Activated B cell treated with CpG ODN at 0.5 μM for 24 hours (primary cell): ENCODE data around the gene SMIM3. TPM values are rescaled to one million over a fixed set of nuclear protein-coding genes. Genes with fewer than 3 reads are reported as not detected.

Experiments used
- ATAC-seq: fragments of 200-7000 bp; cut with Tn5 transposase; one replicate; pipeline ENCODE4 v1.10.0; 2021; ENCODE audit warnings: low read depth, mild to moderate bottlenecking, moderate library complexity
- CTCF ChIA-PET: fragments of 350-600 bp; sonication (Branson Sonifier 250); formaldehyde crosslinking; loops from one replicate; lab custom pipeline; 2021; ENCODE audit warnings: antibody characterized with exemption; lab: Charles Lee
- POLR2A ChIA-PET: fragments of 350-600 bp; sonication (Branson Sonifier 250); formaldehyde crosslinking; loops from one replicate; lab custom pipeline; 2021; ENCODE audit warnings: antibody characterized with exemption; lab: Charles Lee
- DNase-seq: peaks from one replicate; pipeline ENCODE4 v3.0.0; 2022
- H3K27ac Mint-ChIP-seq: one replicate; pipeline ENCODE4 v1.8.0; 2020; ENCODE audit warnings: mixed read lengths
- H3K27me3 Mint-ChIP-seq: one replicate; pipeline ENCODE4 v1.8.0; 2021; ENCODE audit warnings: mixed read lengths
- H3K36me3 Mint-ChIP-seq: one replicate; pipeline ENCODE4 v1.8.0; 2021; ENCODE audit warnings: low read depth, mixed read lengths
- H3K4me1 Mint-ChIP-seq: one replicate; pipeline ENCODE4 v1.8.0; 2021; ENCODE audit warnings: mixed read lengths
- H3K4me3 Mint-ChIP-seq: one replicate; pipeline ENCODE4 v1.8.0; 2020; ENCODE audit warnings: mild to moderate bottlenecking, mixed read lengths
- H3K9me3 Mint-ChIP-seq: one replicate; pipeline ENCODE4 v1.8.0; 2020; ENCODE audit warnings: mixed read lengths
- CTCF ChIP-seq: fragments of 200-600 bp; IDR thresholded peaks from one replicate; pipeline ENCODE4 v1.8.0; 2022; ENCODE audit warnings: antibody characterized with exemption, mild to moderate bottlenecking
- intact Hi-C: fragments of 100-400 bp; cut with micrococcal nuclease; formaldehyde crosslinking; loops from one replicate; pipeline ENCODE4 v1.15.1; 2024
- total RNA-seq: library from RNA; stranded (reverse); gene quantifications from 2 replicates; pipeline ENCODE4 v1.2.3, GENCODE V29; 2022

Gene SMIM3
- total RNA-seq, 1 donor from 2014 or later = 0.22 TPM

- TF ChIP-seq CTCF = no peak
- no peak overlapping the region for H3K4me3 Mint-ChIP-seq
- peaks cover 4% of the 10 kb centered on the region for H3K4me1 Mint-ChIP-seq
- intact Hi-C loops = no loop called here
- no peaks in the 10 kb centered on the region for H3K36me3 Mint-ChIP-seq
- H3K27me3 Mint-ChIP-seq = peaks cover 25% of the 10 kb centered on the region
- CTCF ChIA-PET = no interaction called here
- H3K27ac Mint-ChIP-seq = no peak overlapping the region
- H3K9me3 Mint-ChIP-seq = no peaks in the 10 kb centered on the region
- POLR2A ChIA-PET = no interaction called here
- ATAC-seq (no peak), DNase-seq (no peak)
These were observed 16.4 kb downstream of the SMIM3 start for GRCh38 chr5:150794927-150795326.

GRCh38 chr5:150797384-150797783 lies 18.8 kb downstream of the SMIM3 start:
- Mint-ChIP-seq H3K9me3 (no peaks in the 10 kb centered on the region), H3K27me3 (peaks cover 14% of the 10 kb centered on the region), H3K4me1 (no peaks in the 10 kb centered on the region), H3K36me3 (no peaks in the 10 kb centered on the region), H3K27ac (no peak overlapping the region), H3K4me3 (no peak overlapping the region)
- CTCF ChIA-PET = interaction anchor here (1.6 kb wide), 1 partner anchor 50 kb away, joined by 5 read pairs; no protein-coding TSS in a partner anchor
- POLR2A ChIA-PET = no interaction called here
- DNase-seq = no peak
- TF ChIP-seq CTCF = no peak
- no peak for ATAC-seq
- intact Hi-C loops = no loop called here

- no peaks in the 10 kb centered on the region for H3K4me1 Mint-ChIP-seq
- H3K27me3 Mint-ChIP-seq = peaks cover 18% of the 10 kb centered on the region
- TF ChIP-seq CTCF = no peak
- ATAC-seq (no peak), DNase-seq (no peak)
- no peak overlapping the region for H3K4me3 Mint-ChIP-seq
- H3K36me3 Mint-ChIP-seq = no peaks in the 10 kb centered on the region
- ChIA-PET CTCF (interaction anchor here (0.8 to 3.3 kb wide), 11 partner anchors 17 to 515 kb away, joined by 3 to 52 read pairs (median 4); partner anchors contain the start of gene IRGM), POLR2A (interaction anchor here (0.6 to 0.7 kb wide), 2 partner anchors 46 to 441 kb away, joined by 3 read pairs; no protein-coding TSS in a partner anchor)
- no peaks in the 10 kb centered on the region for H3K9me3 Mint-ChIP-seq
- intact Hi-C loops = loop anchor here (1.0 to 5.0 kb wide), 7 partner anchors 46 to 851 kb away; no protein-coding TSS in a partner anchor
- no peak overlapping the region for H3K27ac Mint-ChIP-seq
These were observed 22.8 kb downstream of the SMIM3 start for GRCh38 chr5:150801117-150801927.

GRCh38 chr5:150804388-150804787 lies 25.8 kb downstream of the SMIM3 start:
- ChIA-PET POLR2A (interaction anchor here (0.7 kb wide), 1 partner anchor 318 kb away, joined by 3 read pairs; no protein-coding TSS in a partner anchor), CTCF (interaction anchor here (0.7 to 2.6 kb wide), 2 partner anchors 42 to 363 kb away, joined by 3 to 15 read pairs; partner anchors contain the start of gene IRGM)
- H3K36me3 Mint-ChIP-seq = no peaks in the 10 kb centered on the region
- no peaks in the 10 kb centered on the region for H3K9me3 Mint-ChIP-seq
- no peaks in the 10 kb centered on the region for H3K4me1 Mint-ChIP-seq
- peaks cover 14% of the 10 kb centered on the region for H3K27me3 Mint-ChIP-seq
- ATAC-seq = no peak
- no peak for TF ChIP-seq CTCF
- intact Hi-C loops = loop anchor here (5.0 kb wide), 1 partner anchor 493 kb away; no protein-coding TSS in a partner anchor
- no peak for DNase-seq
- H3K4me3 Mint-ChIP-seq = no peak overlapping the region
- H3K27ac Mint-ChIP-seq = no peak overlapping the region

- H3K27me3 Mint-ChIP-seq = peaks cover 4% of the 10 kb centered on the region
- no peak overlapping the region for H3K4me3 Mint-ChIP-seq
- H3K4me1 Mint-ChIP-seq = no peaks in the 10 kb centered on the region
- H3K36me3 Mint-ChIP-seq = no peaks in the 10 kb centered on the region
- no peak for ATAC-seq
- TF ChIP-seq CTCF = no peak
- H3K27ac Mint-ChIP-seq = no peak overlapping the region
- no peak for DNase-seq
- no peaks in the 10 kb centered on the region for H3K9me3 Mint-ChIP-seq
- POLR2A ChIA-PET = no interaction called here
- CTCF ChIA-PET = no interaction called here
- intact Hi-C loops = no loop called here
These were observed 30.8 kb downstream of the SMIM3 start for GRCh38 chr5:150809363-150809762.
